NCI-H82 treated with DMSO at 0.1 percent for 48 hours (cell line): ENCODE data around the gene FIBCD1.
"Not testable (repeated sequence)": the region's sequence is repeated elsewhere in the genome, so short reads cannot be mapped to it uniquely, and the experiment has no call there.

ENCODE experiments used
- DNase-seq: peaks from one replicate; lab custom pipeline; 2025; ENCODE audit not compliant: unreplicated experiment; lab: John Stamatoyannopoulos, UW

The FIBCD1 gene

DNA sequence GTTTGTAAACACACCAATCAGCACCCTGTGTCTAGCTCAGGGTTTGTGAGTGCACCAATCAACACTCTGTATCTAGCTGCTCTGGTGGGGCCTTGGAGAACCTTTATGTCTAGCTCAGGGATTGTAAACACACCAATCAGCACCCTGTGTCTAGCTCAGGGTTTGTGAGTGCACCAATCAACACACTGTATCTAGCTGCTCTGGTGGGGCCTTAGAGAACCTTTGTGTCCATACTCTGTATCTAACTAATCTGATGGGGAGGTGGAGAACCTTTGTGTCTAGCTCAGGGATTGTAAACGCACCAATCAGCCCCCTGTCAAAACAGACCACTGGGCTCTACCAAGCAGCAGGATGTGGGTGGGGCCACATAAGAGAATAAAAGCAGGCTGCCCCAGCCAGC is 28.4 kb downstream of the FIBCD1 start:
- DNase-seq: not testable (repeated sequence)

DNA sequence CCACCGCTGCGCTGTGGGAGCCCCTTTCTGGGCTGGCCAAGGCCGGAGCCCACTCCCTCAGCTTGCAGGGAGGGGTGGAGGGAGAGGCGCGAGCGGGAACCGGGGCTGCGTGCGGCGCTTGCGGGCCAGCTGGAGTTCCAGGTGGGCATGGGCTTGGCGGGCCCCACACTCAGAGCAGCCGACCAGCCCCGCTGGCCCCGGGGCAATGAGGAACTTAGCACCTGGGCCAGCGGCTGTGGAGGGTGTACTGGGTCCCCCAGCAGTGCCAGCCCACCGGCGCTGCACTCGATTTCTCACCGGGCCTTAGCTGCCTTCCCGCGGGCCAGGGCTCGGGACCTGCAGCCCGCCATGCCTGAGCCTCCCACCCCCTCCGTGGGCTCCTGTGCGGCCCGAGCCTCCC is 29.0 kb downstream of the FIBCD1 start:
- DNase-seq: not testable (repeated sequence)

DNA sequence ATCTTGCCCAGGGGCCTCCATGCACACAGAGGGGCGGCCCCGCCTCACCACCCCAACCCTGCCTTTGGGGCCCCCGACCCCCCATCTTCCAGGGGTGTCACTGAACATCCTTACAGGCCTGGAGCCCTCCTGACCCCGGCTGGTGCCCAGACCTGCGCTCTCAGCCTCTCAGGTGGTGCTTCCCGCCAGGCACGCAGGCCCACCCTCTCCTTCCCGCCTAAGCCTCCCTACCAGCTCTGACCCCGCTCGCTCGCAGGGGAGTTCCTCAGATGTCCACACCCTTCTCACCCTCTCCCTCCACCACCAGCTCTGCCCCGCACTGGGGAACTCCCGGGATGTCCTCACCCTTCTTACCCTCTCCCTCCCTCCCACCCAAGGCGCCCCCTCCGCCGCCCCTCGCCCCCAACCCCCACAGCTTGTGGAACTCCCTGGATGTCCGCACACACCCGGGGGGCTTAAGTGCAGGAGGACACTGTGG is 30.1 kb downstream of the FIBCD1 start:
- DNase-seq: no peak

DNA sequence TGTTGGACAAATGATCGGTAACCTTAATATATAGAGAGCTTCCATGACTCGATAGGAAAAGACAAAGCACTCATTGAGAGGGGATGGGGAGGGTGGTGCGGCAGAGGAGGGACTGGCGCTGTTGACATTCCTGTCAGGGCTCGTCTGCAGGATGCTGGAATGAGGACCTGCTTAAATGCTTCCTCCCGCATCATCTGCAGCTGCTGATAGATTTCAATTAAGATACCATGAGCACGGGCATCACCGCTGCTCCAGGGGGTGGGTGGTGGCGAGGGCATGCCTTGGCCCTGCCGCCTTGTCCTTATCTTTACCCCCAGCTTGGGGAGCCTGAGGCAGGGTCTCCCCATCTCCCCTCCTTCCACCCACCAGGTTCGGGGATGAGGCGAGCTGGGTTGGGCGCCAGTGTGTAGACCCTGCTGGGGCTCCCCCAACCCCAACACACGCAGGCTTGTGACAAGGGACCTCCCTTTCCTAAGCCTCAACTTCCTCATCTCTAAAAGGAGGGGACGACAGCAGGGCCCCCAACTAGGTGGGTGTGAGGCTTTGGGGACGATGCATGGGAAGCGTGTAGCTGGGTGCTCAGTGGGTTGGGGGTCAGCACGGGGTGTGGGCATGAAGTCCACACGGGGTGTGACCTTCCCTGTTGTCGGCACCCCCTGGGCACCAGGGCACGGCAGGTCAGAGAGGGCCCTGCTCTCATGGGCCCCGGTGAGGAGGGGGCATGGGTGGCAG is 30.7 kb downstream of the FIBCD1 start:
- no peak for DNase-seq

DNA sequence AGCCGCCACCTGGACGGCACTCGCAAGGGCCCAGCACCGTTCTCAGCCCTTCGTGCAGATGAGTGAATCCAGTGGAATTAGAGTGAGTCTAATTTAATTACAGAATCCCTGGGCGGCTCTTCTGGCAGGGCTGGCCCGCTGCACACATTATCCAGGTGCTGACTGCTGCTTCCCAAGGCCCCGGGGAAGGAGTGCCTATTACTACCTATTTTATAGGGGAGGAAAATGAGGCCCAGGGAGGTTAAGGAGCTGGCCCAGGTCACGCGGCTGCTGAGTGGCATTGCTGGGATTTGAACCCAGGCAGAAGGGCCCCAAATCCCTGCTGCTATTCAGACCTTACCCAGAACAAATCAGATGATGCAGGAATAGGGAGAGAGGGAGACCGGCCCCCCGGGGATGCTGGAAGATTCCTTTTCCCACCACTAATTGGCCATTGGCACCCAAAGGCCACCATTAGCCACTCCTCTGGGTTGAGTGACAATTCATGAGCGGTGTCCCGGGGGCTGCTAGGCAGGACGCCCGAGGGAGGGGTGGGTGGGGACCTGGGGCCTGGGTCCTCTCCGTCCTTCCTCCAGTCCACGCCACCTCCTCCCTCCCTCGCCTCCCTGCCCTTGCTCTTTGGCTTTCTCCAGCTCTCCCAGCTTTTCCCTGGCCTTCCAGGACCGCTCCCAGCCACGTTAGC is 32.2 kb downstream of the FIBCD1 start:
- no peak for DNase-seq

DNA sequence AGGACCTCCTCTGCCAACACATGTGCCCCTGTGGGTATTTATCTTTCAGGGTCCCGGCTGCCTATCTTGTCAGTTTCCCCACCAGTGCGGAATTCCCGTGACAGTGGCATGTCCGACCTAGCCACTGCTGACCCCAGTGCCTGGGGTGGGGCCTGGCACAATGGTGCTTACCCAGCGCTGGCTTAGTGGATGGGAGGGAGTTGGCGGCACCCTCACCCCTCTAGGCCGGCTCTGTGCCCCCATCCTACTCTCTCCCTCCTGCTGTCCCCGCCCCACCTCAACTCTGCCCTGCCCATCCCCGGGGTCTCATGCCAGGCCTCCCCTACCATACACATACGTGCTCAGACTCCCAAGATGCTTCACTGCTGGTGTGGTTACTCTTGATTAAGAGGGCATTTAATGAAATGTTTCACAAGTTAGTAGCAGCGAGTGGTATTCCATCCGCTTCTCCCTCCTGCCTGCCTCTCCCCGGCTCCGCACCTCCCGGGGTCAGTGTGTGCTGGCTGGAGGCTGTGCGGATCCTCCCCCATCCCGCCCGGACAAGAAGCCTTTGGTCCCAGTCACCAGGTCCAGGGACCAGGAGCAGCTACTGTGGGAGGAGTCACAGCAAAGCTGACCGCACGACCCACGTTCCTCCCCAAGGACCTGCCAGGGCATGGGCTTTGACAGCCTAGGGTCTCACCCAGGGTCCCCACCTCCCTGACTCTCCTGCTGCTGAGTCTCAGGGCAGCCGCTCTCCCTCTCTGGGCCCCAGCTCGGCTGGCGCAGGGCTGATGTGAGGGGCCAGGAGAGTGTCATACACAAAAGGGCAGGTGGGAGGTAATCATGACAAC is 32.9 kb downstream of the FIBCD1 start:
- DNase-seq: no peak

DNA sequence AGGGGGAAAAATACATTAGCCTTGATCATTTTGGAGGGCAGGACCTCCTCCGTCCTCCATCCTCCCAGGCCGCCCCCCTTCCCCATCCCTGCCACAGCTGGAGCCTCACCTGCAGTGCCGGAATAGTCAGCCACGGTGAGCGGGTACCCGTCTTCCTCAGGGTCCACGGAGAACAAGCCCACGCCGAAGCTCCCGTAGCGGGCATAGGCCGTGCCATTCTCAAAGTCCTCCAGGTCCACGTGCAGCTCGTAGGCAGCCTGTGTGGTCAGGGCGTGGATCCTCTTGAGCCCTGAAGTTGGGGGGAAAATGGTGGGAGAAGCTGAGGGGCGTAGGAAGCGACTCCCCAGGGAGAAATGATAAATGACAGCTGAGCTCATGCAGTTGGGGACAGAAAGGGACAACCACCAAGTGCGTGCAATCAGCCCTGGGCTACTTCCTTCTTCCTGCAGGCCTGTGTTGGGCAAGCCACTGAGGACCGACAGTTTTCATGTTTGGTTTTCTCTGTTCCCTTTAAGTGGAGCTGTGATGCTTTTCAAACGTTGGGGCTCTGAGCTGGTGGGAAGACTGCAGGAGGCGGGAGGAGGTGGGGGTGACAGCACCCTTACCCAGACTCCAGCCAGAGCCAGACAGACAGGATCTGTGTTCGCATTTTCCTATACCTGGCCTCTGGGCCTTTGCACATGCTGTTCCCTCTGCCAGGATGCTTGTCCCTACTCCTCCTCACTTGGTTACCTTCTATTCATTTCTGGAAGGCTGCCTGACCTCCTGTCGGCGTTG is 33.7 kb downstream of the FIBCD1 start:
- DNase-seq: no peak

DNA sequence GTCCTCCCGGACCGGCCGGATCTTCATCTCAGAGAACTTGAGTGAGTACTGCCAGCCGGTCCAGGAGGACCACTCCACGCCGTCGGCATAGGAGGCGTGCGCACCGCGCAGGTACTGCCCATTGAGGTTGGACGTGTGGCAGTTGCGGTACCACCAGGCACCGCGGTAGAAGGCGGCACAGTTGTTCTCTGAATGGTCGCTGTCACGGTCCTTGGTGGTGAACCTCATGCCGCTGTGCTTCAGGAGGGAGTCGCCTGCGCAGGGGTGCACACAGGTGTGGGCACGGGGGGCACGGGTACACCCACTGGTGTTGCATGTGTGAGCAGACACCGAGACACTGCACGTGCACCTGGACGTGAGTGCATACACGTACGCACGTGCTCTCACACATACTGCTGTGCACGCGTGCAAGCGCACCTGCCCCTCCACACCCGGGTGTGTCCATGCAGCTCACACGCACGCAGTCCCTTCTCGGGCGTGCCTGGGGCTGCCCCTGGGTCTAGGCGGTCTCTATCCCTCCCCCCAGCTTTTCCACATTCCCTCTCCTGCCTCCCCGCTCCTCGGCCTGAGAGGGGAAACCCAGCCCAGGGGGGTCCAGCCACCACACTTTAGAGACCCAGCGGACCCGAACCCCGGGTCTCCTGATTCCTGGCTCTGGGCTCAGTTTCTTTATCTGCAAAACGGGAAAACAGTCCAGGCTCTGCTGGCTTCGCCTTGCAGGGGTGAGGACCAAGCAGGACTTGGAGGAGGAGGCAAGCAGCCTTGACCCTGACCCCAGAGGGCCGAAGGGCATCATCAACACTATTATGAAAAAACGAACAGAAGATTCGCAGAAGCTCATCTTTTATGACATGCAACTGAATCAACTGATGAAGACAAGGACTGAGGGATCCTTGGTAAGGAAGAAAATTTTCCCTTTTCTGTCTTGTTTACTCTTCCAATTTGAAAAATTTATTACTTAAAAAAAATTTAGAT is 34.7 kb downstream of the FIBCD1 start:
- no peak for DNase-seq

DNA sequence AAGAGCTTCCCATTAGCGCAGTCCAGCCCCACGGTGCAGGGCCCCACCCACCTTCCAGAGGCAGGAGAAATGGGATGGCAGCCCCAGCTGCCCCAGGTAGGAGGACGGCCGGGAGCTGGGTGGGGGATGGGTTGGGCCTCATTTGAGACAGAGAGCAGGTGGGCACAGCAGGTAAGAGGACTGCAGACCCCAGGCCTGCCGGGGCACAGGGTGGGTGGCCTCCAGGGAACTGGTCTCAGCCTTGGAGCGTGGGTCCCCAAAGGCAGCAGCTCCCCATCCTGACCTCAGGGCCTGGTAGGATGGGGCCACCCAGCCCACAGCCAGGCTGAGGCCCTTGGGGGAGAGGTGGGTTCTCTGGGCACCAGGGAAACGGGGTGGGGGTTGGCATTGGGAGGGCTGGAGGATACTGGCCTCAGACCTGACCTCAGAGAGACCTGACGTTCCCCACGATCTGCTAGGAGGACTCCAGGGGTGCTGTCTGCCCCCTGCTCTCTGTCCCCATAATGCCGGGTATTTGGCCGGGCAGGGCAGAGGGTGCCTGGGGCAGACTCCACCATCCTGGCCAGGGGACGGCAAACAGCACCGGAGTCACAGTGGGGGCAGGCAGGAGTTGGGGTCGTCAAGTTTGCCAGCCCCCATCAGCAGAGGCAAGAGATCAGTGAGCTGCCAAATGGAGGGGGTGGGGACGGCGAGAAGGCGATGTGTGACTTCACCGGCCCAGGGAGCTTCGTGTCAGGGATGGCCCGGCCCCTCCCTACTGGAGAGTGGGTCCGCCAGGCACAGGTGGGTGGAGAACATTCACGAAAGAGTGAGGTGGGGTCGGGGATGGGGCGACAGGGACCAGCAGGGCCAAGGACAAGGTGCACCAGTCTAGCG is 35.6 kb downstream of the FIBCD1 start:
- DNase-seq: no peak

DNA sequence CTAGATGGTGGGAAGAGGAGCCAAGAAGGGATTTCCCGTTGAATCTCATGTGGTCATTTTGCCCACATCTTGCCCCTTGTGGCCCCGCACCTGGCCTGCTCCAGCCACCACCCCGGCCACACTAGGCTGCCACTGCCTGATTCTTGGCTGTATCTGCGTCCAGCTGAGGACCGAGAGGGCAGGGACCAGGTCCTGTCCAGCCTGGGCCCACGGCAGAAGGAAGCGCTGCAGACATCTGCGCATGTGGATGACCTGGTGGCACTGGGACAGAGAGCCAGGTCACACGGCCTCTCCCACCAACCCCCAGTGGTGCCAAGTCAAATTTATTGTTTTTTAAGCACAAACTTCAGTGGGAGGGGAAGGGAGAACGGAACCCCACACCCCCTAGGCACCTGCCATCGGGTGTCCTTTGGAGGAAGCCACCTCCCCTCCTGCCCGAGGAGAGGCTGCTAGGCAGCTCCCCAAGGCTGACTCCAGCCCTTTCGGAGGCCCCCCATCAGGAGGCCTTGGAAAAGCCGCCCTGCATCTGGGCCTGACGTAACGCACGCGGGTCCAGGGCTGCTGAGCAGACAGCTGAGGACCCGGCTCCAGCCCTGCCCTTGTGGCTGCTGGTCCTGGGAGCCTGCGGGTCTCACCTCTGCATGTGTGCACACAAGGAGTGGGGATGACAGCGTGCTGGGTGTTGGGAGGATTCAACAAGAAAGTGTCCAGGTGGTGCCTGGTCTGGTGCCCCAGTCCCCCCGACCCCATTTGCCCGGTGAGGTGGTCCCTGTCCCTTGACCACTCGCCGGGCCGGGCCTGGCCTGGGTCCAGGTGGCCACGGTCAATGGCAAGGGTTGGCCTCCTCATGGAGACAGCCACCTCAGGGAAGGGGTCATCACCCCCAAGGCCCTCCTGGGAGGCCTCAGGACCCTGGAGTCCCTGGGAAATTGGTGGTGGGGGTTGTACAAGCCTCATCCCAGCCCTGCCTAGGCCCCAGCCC is 36.6 kb downstream of the FIBCD1 start:
- no peak for DNase-seq

DNA sequence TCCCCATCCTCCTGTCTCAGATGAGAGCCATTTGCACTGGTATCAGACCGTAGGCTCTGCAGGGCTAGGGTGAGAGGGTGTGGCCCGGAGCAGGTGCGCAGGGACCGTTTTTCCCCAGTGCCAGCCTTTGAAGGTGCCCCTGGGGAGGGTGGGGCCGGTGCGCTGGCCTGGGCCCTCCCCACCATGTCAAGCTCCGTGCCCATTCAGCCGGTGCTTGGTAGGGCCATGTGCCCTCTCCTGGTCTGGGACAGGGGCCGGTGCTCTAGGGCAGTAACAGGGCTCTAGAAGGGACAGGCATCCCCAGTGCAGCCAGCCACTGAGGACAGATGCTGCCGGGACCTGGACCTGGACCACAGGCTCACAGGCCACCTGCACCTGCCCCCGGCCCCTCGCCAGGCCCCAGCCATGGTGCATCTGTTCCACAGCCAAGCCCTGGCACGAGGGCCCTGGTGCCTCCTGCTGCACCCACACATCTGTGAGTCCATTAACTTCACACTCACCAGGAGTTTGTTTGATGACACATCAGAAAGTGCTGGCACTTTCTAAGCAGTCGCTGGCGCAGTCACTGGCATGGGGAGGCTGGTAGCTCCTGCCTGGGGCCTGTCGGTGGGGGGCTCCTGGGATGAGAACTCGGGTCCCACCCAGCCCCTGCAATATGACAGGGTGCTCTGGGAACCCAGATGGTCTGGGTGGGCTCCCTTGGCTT is 37.4 kb downstream of the FIBCD1 start:
- no peak for DNase-seq

DNA sequence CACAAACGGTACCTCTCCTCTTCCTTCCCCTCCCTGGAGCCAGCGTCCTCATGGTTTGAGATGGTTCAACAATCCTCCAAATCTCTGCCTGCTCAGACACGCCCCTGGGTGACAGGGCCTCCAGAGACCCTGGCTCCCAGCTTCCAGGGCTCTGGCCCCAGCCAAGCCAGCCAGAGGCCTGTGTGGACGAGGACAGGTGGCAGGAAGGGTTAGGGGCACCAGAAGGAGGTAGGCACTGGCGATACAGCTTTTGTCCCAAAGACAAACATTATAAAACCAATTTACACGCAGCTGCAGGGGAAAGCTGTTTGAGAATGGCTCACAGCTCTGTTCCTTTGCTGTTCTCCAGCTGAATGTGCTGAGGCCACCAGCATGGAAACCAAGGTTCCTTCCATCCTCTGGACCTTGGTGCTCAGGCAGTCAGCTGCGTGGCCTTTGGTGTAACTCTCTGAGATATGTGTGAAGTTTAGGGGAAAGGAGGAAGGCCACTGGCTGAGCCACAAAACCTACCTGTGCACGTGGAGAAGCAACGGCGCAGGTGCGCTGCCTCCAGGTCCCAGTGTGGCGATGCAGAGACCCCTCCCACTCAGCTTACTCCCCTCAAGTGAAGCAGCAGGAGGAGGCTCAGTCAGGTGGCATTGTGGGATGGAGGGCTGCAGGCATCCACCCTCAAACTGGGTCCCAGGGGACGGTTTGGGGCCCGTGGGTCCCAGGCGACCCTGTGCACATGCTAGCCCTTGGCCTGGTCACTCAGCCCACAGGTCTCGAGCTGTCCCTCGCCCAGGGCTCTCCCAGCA is 38.1 kb downstream of the FIBCD1 start:
- no peak for DNase-seq

DNA sequence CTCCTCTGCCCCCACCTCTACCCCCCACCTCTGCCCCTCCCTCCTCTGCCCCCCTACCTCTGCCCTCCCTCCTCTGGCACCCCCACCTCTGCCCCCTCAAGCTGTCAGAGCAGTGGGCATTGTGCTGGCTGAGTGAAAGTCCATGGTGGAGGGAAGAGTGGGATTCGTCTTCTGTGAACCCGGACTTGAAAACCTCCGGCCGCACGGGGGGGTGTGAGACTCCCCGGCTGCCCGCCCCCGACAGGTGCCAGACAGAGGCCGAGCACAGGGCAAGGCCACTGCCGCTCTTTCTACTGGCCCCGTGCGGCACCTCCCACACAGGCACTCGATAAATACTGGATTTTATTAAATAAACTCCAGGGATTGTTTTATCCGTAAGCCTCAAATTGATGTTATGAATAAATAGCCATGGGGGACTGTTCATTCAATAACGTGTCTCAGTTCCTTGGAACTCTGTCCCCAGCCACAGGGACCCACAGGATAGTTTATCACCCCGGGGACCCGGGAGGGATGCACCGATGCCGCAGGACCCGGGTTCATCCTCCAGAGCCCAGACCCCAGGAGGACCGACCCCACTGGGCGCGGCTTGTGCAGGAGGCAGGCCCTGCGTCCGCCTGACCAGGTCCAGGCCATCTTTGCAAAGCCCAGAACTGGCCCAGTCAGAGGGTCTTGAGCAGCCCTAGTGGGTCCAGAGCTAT is 39.8 kb downstream of the FIBCD1 start:
- no peak for DNase-seq

DNA sequence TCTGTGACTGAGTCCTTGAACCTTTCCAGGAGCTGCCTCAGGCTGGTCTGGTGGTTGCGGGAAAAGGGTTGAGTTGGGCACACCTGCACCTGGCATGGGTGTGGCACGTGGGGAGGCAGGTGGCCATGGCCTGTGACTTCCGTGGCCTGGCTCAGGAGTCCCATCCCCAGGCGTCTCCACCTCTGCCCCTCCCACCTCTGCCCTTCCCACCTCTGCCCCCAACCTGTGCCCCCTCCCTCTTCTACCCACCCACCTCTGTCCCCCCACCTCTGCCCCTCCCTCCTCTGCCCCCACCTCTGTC is 40.5 kb downstream of the FIBCD1 start:
- no peak for DNase-seq

DNA sequence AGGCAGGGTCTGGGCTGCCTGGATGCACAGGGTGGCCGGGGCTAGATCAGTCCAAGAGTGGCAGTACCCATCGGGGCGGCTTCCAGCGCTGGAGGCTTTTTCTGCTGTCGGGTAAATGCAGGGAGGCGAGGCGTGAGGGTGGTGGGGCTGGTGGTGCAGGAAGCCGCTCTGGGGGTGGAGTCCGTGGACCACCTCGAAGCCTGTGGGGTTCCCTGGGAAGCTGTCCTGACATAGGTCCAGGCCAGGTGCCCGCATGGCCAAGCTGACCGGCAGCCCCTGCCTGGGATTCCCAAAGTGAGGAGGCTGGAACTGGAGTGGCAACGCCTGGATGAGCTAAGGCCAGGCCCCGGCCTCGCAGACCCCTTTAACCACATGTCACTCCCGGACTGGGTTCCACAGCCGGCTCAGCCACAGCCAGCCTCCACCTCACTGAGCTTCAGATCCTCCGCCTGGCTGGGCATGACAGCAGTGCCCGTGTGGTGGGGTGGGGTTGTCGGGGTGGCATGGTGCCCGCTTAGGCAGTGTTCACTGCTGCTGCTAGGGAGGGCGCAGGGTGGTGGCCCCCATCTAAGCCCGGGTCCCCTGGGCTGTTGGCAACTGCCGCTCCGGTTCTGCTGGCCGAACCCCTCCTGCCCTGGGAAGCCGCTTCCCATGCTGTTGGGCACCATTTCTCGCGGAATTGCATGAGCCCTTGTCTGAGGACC is 41.0 kb downstream of the FIBCD1 start:
- DNase-seq: no peak
